Activated T-helper 9 cell treated with anti-CD3 and anti-CD28 coated beads, Interleukin-2, amount 50 U/mL, for 16 hours (primary cell): Measurements from ENCODE around the gene DDX46.
"Not testable (repeated sequence)": the region's sequence is repeated elsewhere in the genome, so short reads cannot be mapped to it uniquely, and the experiment has no call there.

Experiments
- DNase-seq: peaks from one replicate; pipeline ENCODE4 v3.0.0-alpha.2; 2020; ENCODE audit warnings: low read depth

The DDX46 gene, protein sequence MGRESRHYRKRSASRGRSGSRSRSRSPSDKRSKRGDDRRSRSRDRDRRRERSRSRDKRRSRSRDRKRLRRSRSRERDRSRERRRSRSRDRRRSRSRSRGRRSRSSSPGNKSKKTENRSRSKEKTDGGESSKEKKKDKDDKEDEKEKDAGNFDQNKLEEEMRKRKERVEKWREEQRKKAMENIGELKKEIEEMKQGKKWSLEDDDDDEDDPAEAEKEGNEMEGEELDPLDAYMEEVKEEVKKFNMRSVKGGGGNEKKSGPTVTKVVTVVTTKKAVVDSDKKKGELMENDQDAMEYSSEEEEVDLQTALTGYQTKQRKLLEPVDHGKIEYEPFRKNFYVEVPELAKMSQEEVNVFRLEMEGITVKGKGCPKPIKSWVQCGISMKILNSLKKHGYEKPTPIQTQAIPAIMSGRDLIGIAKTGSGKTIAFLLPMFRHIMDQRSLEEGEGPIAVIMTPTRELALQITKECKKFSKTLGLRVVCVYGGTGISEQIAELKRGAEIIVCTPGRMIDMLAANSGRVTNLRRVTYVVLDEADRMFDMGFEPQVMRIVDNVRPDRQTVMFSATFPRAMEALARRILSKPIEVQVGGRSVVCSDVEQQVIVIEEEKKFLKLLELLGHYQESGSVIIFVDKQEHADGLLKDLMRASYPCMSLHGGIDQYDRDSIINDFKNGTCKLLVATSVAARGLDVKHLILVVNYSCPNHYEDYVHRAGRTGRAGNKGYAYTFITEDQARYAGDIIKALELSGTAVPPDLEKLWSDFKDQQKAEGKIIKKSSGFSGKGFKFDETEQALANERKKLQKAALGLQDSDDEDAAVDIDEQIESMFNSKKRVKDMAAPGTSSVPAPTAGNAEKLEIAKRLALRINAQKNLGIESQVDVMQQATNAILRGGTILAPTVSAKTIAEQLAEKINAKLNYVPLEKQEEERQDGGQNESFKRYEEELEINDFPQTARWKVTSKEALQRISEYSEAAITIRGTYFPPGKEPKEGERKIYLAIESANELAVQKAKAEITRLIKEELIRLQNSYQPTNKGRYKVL

DNA sequence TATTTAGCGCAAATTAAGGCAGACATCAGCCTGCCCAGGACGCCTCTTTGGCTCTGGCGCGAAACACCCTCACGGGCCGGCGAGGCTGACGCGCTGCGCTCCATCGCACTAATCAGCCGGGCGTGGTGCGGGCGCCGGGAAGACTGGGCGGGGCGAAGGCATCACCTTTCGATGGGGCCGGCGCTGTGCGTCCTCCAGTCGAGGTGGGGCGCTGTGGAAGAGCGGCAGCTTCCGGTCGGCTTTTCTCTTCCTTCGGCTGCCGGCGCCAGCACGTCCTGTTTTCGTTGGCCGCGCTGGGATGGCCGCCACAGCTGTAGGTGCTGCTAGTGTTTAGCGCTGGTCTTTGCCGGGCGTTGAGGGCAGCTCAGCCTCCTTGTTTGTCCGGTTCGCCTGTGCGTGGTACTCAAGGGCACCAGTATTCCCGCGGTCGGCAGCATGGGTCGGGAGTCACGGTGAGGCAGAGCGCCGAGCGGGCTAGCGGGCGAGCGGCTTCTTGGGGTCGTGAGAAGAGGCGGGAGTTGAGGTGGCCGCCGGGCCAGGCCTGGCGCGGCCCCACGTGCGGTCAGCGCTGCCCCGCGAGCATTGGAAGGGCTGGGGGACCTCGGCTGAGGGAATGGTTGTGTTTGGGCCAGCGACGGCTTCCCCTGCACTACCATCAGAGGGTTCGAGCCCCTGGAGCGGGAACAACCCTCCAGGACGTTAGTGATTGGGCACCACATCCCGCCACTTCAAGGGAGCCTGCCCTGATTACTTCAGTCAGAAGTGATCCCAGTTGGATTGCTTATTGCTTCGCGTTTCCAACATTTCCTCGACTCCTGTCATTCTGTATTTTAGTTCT lies at the start of gene DDX46:
TSS of gene DDX46 (plus strand) at position 276 of the 838 bp plus-strand sequence. CDS start at position 436, 160 bp downstream.
- DNase-seq: peak; percentile 92

DNA sequence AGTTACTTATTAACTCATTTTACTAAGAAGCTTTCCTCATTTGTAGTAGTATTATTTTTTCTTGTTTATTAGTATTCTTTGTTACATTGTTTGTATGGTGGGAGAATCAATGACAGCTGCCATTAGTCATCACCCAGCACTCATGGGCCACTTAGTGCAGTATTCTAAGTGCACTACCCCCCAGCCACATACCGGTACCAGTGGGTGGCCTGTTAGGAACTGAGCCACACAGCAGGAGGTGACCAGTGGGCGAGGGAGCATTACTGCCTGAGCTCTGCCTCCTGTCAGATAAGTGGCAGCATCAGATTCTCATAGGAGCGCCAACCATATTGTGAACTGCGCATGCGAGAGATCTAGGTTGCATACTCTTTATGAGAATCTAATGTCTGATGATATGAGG lies 44.5 kb upstream of the DDX46 start:
- no peak for DNase-seq

DNA sequence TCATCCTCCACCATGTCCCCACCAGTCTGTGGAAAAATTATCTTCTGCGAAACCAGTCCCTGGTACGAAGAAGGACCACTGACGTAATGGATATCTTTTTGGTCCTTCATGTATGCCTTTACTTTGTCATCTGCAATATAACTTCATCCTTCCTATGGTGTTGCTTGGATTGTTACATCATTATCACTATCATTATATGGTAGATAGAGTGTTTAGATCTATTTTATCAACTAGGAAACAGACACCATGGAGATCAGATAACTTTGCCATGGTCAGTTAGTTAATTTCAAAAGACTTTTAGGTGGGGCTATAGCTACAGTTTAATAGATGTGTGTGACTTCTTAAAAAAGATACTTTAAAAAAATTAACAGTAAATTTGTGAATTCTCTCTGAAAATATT lies 44.0 kb upstream of the DDX46 start:
- no peak for DNase-seq

DNA sequence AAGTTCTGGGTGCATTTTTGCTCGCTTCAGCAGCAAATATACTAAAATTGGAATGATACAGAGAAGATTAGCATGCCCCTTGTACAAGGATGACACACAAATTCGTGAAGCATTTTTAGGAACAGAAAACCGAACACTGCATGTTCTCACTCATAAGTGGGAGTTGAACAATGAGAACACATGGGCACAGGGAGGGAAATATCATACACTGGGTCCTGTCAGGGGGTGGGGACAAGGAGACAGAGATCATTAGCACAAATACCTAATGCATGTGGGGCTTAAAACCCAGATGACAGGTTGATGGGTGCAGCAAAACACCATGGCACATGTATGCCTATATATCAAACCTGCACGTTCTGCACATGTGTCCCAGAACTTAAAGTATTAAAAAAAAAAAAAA lies 43.1 kb upstream of the DDX46 start:
- not testable (repeated sequence) for DNase-seq

DNA sequence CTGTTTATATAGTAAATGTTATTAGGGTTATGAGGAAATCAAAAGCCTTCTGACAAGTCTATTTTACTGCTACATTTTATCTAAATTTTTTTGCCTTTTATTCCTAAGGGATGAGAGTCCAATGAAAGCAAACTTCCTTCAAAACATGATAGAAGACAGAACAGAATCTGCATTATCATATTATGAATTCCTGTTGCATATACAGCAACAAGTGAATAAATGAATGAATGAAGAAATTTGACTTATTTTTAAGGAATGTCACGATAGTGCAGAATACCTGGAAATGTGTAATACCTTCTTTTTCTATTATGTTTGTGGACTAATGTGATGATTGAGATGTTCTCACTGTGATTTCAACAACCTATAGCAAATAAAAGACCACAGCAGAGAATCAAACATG lies 33.7 kb upstream of the DDX46 start:
- DNase-seq: no peak

DNA sequence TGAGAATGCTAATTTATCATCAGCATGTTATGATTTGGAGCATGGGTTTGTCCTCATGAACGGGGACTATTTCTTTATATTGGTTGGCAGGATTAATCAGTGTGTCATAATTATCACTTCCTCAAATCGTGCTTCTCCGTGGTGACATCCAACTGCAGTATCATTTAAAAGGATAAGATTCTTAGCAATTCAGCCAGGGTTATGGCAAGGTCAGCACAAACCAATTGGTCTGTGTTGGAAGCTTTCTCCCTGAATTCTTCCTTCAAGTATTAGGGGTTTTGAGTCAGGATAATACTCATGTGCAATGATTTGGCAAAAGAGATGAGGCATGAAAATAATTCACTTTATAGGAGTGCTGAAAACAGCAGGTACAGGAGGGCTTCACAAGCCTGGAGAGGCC lies 25.8 kb upstream of the DDX46 start:
- DNase-seq: no peak

DNA sequence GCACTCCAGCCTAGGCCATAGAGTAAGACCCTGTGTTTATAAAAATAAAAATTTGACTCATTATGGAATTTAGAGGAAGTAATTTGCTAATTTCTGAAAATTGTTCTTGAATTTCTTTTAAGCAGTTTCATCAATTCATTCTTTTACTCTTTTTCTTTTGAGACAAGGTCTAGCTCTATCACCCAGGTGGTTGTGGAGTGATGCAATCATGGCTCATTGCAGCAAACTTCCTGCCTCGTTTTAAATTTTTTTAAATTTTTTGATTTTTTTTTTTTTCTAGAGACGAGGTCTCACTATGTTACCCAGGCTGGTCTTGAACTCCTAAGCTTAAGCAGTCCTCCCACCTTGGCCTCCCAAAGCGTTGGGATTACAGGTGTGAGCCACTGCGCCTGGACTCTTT lies 23.3 kb upstream of the DDX46 start:
- no peak for DNase-seq

DNA sequence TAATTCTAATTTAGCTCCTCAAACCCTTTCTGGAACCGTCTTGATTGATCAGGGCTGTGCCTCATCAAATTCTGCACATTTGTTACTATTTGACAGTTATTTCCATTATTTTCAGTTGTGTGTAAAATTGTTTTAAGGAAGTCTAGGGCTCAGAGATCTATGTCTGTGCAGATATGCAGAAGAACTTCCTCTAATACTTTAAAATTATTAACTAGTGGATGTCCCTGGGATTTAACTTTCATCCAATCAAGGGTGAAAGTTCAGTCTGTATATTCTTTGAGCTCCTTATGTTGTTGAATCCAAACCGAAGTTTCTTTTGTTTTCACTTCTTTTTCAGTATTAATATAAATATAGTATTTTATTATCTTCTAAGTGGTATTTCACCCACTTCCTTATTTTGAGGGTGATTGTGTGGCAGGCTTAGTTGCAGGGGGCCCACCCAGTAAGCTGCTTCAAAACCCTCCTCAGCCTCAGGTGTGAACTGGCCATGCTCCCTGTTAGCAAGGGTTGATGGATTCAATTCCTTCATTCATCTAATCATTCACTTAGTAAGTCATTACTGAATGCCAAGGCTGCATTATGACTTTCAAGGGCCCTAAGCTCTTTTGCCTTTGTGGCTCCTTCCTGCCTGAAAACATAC lies 22.3 kb upstream of the DDX46 start:
- no peak for DNase-seq

DNA sequence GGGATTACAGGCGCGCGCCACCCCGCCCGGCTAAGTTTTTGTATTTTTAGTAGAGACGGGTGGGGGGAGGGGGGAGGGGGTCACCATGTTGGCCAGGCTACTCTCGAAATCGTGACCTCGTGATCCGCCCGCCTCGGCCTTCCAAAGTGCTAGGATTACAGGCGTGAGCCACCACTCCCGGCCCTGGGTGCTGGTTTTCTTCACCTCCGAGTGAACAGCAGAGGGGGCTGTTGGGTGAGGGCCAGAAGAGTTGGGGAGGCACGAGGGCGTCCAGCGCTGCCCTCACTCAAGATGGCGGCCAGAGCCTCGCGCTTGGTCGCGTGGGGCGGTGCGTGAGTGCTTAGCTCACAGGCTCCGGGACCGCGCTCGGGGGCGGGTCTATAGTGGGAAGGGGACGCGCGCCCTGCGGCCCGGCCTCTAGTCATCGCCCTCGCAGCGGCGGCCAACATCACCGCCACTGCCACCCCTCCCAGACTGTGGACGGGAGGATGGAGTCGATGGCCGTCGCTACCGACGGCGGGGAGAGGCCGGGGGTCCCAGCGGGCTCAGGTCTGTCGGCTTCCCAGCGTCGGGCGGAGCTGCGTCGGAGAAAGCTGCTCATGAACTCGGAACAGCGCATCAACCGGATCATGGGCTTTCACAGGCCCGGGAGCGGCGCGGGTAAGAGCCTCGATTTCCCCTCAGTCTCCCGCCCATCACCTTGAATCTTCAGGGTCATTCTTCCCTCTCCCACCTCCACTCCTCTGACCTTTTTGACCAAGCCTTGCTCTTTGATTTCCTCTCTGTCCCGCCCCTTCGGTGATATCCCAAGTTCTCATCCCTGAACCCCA lies 20.2 kb upstream of the DDX46 start, which contains the start of gene CAMLG:
TSS of gene CAMLG (plus strand) at position 416 of the 830 bp plus-strand sequence. CDS start at position 489, 73 bp downstream.
- DNase-seq: peak; percentile 97

DNA sequence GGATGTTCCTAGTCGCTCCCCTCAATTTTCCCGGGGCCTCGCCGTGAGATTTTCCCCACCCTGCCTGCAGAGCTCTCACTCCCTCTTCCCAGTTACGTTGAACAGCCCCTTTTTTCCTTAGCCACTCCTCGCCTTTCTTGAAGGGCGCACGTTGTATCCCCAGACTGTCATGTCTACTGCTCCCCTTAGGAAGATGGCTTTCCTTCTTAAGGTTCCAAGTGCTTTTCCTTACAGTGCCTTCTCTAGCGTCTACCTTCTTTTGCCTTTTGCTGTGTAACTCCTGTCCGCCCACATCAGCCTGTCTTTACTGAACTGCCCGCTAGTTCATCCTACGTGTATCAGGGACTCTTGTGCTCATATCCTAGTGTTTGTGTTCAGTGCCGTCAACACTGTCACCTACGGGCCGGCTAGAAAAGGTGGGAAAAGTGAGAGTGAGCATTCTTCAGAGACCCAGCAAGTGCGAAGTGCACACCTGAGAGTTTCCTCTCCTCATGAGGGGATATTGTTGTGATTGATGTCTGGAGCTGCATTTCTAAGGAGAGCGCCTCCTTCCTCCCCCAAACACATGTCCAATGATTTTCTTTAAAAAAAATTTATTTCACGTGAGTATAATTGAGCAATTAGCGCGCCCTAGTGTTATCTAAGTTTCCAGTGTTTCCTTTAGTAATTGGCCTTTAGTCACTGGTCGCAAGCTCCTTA lies 19.5 kb upstream of the DDX46 start:
- DNase-seq: peak; percentile 1

DNA sequence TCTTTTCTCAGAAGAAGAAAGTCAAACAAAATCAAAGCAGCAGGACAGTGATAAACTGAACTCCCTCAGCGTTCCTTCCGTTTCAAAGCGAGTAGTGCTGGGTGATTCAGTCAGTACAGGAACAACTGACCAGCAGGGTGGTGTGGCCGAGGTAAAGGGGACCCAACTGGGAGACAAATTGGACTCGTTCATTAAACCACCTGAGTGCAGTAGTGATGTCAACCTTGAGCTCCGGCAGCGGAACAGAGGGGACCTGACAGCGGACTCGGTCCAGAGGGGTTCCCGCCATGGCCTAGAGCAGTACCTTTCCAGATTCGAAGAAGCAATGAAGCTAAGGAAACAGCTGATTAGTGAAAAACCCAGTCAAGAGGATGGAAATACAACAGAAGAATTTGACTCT lies 17.5 kb upstream of the DDX46 start:
- DNase-seq: no peak

DNA sequence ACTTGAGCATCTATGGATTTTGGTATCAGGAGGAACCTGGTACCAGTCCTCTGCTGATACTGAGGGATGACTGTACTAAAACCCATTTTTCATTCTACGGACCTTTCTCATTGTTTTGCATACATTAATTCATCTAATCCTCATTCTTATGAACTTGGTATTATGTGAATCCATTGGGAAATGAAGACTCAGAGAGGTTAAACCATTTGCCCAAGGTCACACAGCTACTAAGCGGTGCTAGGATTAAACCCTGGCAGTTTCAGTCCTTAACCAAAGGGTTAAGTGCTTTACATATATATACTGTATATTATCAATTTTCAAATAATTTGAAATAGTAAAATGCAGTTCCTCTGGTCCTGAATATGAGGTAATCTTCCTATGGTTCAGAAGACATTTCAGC lies 16.4 kb upstream of the DDX46 start:
- DNase-seq: no peak

DNA sequence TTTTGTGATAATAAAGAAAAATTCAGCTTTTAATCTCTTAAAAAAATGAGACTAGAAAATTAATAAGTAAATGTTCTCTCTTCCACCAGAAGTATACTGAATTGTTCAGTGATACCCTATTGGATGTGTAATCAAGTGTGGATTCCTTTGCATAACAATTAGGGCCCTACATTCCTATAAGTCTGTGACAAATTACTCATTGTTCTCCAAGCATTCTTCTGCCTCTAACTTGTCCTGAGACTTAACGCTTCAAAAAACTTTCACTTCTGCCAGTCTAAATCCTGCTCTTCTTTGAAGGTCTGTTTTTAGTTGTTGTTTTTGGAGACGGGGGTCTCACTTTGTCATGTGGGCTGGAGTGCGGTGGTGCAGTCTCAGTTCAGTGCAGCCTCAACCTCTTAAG lies 9.2 kb upstream of the DDX46 start:
- no peak for DNase-seq

DNA sequence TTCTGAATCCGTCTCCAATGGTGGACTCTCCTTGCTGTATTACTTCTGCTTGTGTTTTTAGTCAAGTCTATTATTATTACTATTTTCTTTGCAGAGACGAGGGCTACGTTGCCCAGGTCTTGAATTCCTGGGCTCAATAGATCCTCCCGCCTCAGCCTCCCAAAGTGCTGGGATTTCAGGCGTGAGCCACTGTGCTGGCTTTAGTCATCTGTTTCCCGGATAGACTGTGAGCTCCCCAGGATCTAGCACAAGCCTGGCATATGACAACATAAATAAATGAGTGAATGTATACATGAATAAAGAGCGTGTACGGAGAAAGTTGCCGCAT lies 439 bp upstream of the DDX46 start:
- no peak for DNase-seq

DNA sequence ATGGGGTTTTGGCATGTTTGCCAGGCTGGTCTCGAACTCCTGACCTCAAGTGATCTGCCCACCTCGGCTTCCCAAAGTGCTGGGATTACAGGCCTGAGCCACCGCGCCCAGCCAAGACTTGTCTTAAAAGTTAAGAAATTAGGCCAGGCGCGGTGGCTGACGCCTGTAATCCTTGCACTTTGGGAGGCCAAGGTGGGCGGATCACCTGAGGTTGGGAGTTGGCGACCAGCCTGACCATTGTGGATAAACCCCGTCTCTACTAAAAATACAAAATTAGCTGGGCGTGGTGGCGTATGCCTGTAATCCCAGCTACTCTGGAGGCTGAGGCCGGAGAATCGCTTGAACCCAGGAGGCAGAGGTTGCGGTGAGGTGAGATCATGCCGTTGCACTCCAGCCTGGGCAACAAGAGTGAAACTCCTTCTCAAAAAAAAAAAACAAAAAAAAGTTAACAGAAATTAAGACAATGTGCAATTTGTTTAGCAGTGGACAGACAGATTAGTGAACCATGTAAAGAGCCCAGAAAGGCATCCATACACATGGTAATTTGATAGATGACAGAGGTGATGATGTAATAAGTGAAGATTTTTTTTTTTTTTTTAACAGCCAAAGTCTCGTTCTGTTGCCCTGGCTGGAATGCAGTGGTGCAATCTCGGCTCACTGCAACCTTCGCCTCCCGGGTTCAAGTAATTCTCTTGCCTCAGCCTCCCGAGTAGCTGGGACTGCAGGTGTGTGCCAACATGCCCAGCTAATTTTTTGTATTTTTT lies 9.1 kb downstream of the DDX46 start:
- DNase-seq: not testable (repeated sequence)

DNA sequence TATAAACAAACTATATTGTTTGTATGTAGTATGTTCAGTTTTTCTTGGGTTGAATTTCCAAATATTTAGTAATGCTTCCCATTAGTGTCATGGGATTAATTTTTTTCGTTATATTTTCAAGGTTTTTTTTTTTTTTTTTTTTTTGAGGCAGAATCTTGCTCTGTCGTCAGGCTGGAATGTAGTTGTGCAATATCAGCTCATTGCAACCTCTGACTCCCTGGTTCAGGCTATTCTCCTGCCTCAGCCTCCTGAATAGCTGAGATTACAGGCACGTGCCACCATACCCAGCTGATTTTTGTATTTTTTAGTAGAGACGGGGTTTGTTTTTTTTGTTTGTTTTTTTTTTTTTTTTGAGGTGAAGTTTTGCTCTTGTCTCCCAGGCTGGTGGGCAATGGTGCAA lies 10.6 kb downstream of the DDX46 start:
- no peak for DNase-seq

DNA sequence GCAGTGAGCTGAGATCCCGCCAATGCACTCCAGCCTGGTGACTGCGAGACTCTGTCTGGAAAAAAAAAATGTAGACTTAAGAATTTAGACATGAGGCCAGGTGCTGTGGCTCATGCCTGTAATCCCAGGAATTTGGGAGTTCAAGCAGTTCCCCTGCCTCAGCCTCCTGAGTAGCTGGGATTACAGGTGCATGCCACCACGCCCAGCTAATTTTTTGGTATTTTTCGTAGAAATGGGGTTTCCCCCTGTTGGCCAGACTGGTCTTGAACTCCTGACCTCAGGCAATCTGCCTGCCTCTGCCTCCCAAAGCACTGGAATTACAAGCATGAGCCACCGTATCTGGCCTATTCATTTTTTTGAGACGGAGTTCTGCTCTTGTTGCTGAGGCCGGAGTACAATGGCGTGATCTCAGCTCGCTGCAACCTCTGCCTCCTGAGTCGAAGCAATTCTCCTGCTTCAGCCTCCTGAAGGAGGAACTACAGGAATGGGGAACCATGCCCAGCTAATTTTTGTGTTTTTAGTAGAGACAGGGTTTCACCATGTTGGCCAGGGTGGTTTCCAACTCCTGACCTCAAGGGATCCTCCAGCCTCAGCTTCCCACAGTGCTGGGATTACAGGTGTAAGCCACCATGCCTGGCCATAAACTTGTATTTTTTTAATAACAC lies 14.0 kb downstream of the DDX46 start:
- no peak for DNase-seq

DNA sequence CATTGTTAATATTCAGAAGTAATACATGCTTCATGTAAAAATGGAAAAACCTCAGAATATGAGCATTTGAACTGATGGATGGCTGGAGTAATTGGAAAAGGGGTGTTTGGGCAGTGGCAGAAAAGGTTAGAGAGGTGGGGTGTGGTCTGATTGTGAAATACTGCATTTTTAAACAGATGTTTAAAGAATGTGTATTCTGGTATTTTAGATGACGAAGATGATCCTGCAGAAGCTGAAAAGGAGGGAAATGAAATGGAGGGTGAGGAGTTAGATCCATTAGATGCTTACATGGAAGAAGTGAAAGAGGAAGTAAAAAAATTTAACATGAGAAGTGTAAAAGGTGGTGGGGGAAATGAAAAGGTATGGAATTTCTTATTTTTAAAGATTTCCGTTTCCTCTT lies 18.8 kb downstream of the DDX46 start:
- no peak for DNase-seq
